GM19397 (cell line): ENCODE results near the gene KMT5B.

Source experiments
- ATAC-seq: cut with Tn5 transposase; IDR thresholded peaks from one replicate; pipeline ENCODE4 v1.9.1; 2021; ENCODE audit warnings: mild to moderate bottlenecking, moderate library complexity; ENCODE audit not compliant: unreplicated experiment

Gene KMT5B

GRCh38 chr11:68121067-68121899 is 91.8 kb downstream of the KMT5B start, which contains the start of gene CHKA:
Gene CHKA (minus strand): TSS chr11:68121388. CDS start chr11:68121177, 211 bp downstream.
- peak; percentile 85 for ATAC-seq

DNA sequence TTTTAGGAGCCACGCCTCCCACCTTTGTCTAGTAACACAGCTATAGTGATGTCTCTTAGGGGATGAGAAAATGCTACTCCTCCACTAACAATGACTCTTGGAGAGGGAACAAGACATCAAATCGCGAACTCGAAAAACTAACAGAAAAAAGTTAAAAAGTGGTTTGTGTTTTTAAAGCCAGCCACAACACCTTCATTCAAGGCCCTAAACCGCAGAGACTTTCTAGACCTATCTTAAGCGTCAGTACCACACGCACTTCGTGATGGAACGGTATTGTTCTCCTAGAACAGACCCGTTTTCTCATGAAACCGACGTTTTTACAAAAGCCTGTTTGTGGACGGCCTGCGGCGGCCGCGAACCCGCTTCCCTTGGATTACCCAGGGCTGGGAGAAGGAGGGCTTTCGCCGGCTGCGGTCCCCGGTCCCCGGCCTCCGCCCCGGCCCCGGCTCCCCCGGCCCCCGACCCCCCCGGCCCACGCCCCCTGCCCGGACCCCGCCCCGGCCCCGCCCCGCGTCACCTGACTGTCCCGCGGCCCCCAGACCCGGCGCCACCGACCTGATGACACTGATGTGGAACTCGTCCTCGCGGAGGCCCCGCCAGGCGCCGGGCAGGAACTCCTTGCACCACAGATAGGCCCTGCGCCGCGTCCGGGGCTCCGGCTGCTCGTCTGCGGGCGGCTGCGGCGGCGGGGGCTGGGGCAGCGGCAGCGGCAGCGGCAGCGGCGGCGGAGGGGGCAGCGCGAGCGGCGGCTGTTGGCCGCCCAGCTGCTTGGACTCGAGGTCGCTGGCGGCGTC is 92.6 kb downstream of the KMT5B start:
- peak; percentile 27 for ATAC-seq

DNA sequence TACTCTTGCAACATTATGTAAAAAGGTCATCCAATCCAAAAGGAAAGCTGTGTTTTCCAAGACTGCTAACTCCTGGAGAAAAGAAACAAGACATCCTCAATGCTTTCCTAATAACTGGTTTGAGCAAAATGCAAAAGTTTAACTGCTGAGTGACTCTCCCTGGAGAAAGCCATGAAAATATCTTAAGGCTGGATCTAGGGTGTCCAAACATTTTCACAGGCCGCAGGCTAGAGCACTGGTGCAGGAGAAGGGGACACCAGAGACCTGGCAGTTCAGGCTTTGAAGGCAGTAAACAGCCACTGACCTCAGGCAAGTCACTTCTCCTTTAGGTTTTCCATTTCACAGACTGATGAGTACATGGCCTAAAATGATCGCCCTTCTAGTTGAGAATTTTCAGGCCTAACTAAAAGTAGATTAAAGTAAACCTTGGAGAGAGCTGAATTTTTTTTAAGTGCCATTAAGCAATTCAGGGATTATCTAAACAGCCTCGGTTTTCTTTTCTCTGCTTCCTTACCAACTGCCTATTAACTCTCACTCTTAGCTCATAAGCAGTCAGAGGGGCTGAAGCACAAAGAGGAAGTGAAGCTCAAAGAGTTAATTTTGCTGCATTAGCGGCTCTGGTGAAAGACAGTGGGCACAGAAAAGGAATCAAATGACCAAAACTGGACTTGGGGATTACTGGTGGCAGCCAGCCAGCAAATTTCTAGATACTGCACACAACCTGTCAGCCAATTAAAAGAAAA is 94.2 kb downstream of the KMT5B start:
- no peak for ATAC-seq

GRCh38 chr11:68117853-68118470 is 95.1 kb downstream of the KMT5B start:
- no peak for ATAC-seq

DNA sequence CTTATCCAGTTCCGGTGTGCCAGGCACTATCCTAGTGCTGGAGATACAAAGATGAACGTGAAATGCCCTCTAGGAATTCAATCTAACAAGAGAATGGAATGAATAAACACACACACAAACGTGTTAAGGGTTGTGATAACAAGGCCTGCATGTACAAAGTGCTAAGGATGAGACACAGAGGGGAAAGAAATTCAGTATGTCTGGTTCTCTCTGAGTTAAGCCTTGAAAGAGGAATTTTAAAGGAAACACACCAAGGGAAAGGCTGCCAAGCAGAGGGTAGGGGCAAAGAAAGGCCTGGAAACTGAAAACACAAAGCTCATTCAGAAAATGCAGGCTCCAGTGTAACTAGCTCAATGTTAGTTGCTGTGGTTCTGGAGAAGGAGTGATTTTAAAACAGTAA is 96.1 kb downstream of the KMT5B start:
- no peak for ATAC-seq

GRCh38 chr11:68116126-68116525 is 97.0 kb downstream of the KMT5B start:
- no peak for ATAC-seq

DNA sequence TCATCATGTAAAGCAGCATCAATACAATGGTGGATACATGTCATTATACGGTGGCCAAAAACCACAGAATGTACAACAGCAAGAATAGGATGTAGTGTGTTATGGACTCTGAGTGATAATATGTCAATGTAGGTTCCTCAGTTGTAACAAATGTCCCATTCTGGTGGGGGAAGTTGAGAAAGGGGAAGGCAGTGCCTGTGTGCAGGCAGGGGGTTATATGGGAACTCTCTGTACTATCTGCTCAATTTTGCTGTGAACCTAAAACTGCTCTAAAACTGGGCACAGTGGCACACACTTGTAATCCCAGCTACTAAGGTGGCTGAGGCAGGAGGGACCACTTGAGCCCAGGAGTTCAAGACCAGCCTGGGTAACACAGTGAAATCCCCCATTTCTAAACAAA is 97.8 kb downstream of the KMT5B start:
- ATAC-seq: no peak

DNA sequence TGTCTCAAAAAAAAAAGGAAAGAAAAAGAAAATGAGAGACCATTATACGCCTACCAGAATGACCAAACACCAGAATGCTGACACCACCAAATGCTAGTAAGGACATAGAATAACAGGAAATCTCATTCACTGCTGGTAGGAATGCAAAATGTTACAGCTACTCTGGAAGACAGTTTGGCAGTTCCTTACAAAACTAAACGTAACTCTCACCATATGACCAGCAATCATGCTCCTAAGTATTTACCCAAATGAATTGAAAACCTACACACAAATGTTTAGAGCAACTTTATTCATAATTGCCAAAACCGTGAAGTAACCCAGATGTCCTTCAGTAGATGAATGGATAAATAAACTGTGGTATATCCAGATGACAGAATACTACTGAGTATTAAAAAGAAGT is 99.1 kb downstream of the KMT5B start:
- ATAC-seq: no peak

- ATAC-seq: no peak
Observed at GRCh38 chr11:68107689-68108088, 105.4 kb downstream of the KMT5B start.

GRCh38 chr11:68106165-68106940 is 106.7 kb downstream of the KMT5B start:
- no peak for ATAC-seq
